HepG2 (cell line): ENCODE measurements around the gene SPRED2. TPM values are rescaled to one million over a fixed set of nuclear protein-coding genes. Genes with fewer than 3 reads are reported as not detected.

Experiments
- BCL6 ChIP-seq: IDR thresholded peaks from 2 replicates; pipeline ENCODE4 v1.6.1; 2016; ENCODE audit warnings: missing genetic modification reagents, missing compliant biosample characterization
- DZIP1 ChIP-seq: sonication (generic); formaldehyde crosslinking; IDR thresholded peaks from 2 replicates; pipeline ENCODE4 v1.5.0; 2020; ENCODE audit warnings: mild to moderate bottlenecking, missing genetic modification reagents
- KLF13 ChIP-seq: sonication (generic); formaldehyde crosslinking; IDR thresholded peaks from 2 replicates; pipeline ENCODE4 v1.4.0; 2020; ENCODE audit warnings: mild to moderate bottlenecking, missing genetic modification reagents
- MEIS2 ChIP-seq: sonication (generic); formaldehyde crosslinking; IDR thresholded peaks from 2 replicates; pipeline ENCODE4 v1.9.0; 2021; ENCODE audit warnings: mild to moderate bottlenecking, missing genetic modification reagents
- NONO ChIP-seq, 2 experiments: fragments of 450-650 bp in 1 of 2; sonication (generic) in 1 of 2; formaldehyde crosslinking in 1 of 2; IDR thresholded peaks in 1 of 2; conservative IDR thresholded peaks in 1 of 2; 2 replicates each; pipeline versions ENCODE4 v1.6.1 to v1.8.0; 2017 to 2022; ENCODE audit warnings: mild to moderate bottlenecking in 1 of 2, missing genetic modification reagents in 1 of 2, moderate library complexity in 1 of 2
- PITX1 ChIP-seq: sonication (generic); formaldehyde crosslinking; IDR thresholded peaks from 2 replicates; pipeline ENCODE4 v1.5.1; 2020; ENCODE audit warnings: mild to moderate bottlenecking, missing genetic modification reagents
- TBL1XR1 ChIP-seq: fragments of 150-350 bp; IDR thresholded peaks from 2 replicates; pipeline ENCODE4 v1.6.1; 2014; ENCODE audit warnings: borderline replicate concordance, low read length; ENCODE audit not compliant: partially characterized antibody
- ZBTB20 ChIP-seq: sonication (generic); formaldehyde crosslinking; IDR thresholded peaks from 2 replicates; pipeline ENCODE4 v1.8.1; 2023; ENCODE audit warnings: missing genetic modification reagents, low read depth, mild to moderate bottlenecking, borderline replicate concordance
- ZMYM3 ChIP-seq: sonication (generic); formaldehyde crosslinking; IDR thresholded peaks from 2 replicates; pipeline ENCODE4 v1.5.1; 2020; ENCODE audit warnings: mild to moderate bottlenecking, missing genetic modification reagents
- ZNF503 ChIP-seq: sonication (generic); formaldehyde crosslinking; IDR thresholded peaks from 2 replicates; pipeline ENCODE4 v1.4.0; 2020; ENCODE audit warnings: missing genetic modification reagents
- ZNF574 ChIP-seq: sonication (generic); formaldehyde crosslinking; IDR thresholded peaks from 2 replicates; pipeline ENCODE4 v1.4.0; 2020; ENCODE audit warnings: missing genetic modification reagents
- ZNF580 ChIP-seq: IDR thresholded peaks from 2 replicates; pipeline ENCODE4 v1.6.1; 2016; ENCODE audit warnings: low read depth, borderline replicate concordance
- ZNF619 ChIP-seq: sonication (generic); formaldehyde crosslinking; IDR thresholded peaks from 2 replicates; pipeline ENCODE4 v1.4.0; 2020; ENCODE audit warnings: mild to moderate bottlenecking, missing genetic modification reagents
- ZNF770 ChIP-seq: sonication (generic); formaldehyde crosslinking; IDR thresholded peaks from 2 replicates; pipeline ENCODE4 v1.5.0; 2020; ENCODE audit warnings: mild to moderate bottlenecking, missing genetic modification reagents
- ZNF792 ChIP-seq: IDR thresholded peaks from 2 replicates; pipeline ENCODE4 v1.6.1; 2016
- polyA plus RNA-seq, 8 experiments: library from polyadenylated mRNA; depleted of rRNA in 3 of 8; stranded (reverse) in 7 of 8; unstranded in 1 of 8; fragments of >200 nt; fragmentation: Illumina TruSeq in 4 of 8; extraction: Trizol in 4 of 8; gene quantifications; 2 replicates each; pipeline versions ENCODE4 v1.2.1 to v1.2.3, GENCODE V29; 2011 to 2016; ENCODE audit warnings: low read depth in 4 of 8, missing spikeins in 1 of 8, mixed read lengths in 1 of 8; ENCODE audit not compliant: insufficient read depth in 1 of 8
- total RNA-seq, 5 experiments: library from RNA; depleted of rRNA; stranded (reverse); fragments of >200 nt; fragmentation: Illumina TruSeq; extraction: Trizol; gene quantifications; 2 replicates each; pipeline ENCODE4 v1.2.3, GENCODE V29; 2016; ENCODE audit warnings: low read depth in 1 of 5
- TF ChIP-seq, protein P1 (sequence below): IDR thresholded peaks from 2 replicates; pipeline ENCODE4 v1.6.1; 2016; ENCODE audit warnings: missing genetic modification reagents, missing compliant biosample characterization
- TF ChIP-seq, protein P2 (sequence below): sonication (generic); formaldehyde crosslinking; IDR thresholded peaks from 2 replicates; pipeline ENCODE4 v1.8.1; 2023; ENCODE audit warnings: mild to moderate bottlenecking, missing genetic modification reagents, borderline replicate concordance

Gene SPRED2
- total and polyA plus RNA-seq, 2 of the 13 experiments (the other 11 are each of a cell fraction or from before 2014, with no cell fraction given) = 13.0 to 37.0 TPM

GRCh38 chr2:65373365-65373918 lies 59.0 kb downstream of the SPRED2 start (continued):
- TF ChIP-seq DZIP1 (CRISPR knock-in tag) (no peak), ZNF619 (CRISPR knock-in tag) (no peak), KLF13 (CRISPR knock-in tag) (no peak), BCL6 (CRISPR knock-in tag) (peak; percentile 97), PITX1 (CRISPR knock-in tag) (peak; percentile 91), NONO (IDR thresholded peaks at IDR 0.05) (no peak), NONO (CRISPR knock-in tag; conservative IDR thresholded peaks at IDR 0.05) (peak; percentile 97), ZNF792 (peak; percentile 94), ZNF574 (0 out of 2 replicates have a peak, but pooled peaks have one; percentile 37), TBL1XR1 (peak; percentile 95), MEIS2 (CRISPR knock-in tag) (peak; percentile 85), ZNF503 (CRISPR knock-in tag) (peak; percentile 99), ZNF580 (CRISPR knock-in tag) (no peak), ZNF770 (CRISPR knock-in tag) (peak; percentile 32; the same call in 1 of the 2 replicates), ZMYM3 (CRISPR knock-in tag) (peak; percentile 69; the same call in 1 of the 2 replicates), ZBTB20 (CRISPR knock-in tag) (peak; percentile 84)
- TF ChIP-seq, protein P1, sequence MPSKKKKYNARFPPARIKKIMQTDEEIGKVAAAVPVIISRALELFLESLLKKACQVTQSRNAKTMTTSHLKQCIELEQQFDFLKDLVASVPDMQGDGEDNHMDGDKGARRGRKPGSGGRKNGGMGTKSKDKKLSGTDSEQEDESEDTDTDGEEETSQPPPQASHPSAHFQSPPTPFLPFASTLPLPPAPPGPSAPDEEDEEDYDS (CRISPR knock-in tag) = peak; percentile 65
- TF ChIP-seq, protein P2, sequence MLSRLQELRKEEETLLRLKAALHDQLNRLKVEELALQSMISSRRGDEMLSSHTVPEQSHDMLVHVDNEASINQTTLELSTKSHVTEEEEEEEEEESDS (CRISPR knock-in tag) = peak; percentile 88; the same call in 1 of the 2 replicates
